Mesodermal cell (in vitro differentiated cells): ENCODE data around the gene MATN1.

Experiments used
- H3K27ac ChIP-seq: 2 replicates; pipeline ENCODE4 v1.7.0; 2013; ENCODE audit warnings: mild to moderate bottlenecking, low read depth, low read length, moderate library complexity; ENCODE audit not compliant: severe bottlenecking
- H3K36me3 ChIP-seq: 2 replicates; pipeline ENCODE4 v1.7.1; 2013; ENCODE audit warnings: mild to moderate bottlenecking, low read length, moderate library complexity; ENCODE audit not compliant: control insufficient read depth, insufficient read depth
- H3K4me1 ChIP-seq: one replicate; pipeline ENCODE4 v1.7.1; 2013; ENCODE audit warnings: mild to moderate bottlenecking, low read length; ENCODE audit not compliant: insufficient read depth, control insufficient read depth, poor library complexity, severe bottlenecking
- H3K4me3 ChIP-seq: 2 replicates; pipeline ENCODE4 v1.7.0; 2013; ENCODE audit warnings: low read length, control low read depth, mild to moderate bottlenecking; ENCODE audit not compliant: insufficient read depth, poor library complexity, severe bottlenecking; ENCODE audit errors: extremely low read depth
- H3K9me3 ChIP-seq: 2 replicates; pipeline ENCODE4 v1.7.1; 2013; ENCODE audit warnings: mild to moderate bottlenecking, low read length, moderate library complexity; ENCODE audit not compliant: control insufficient read depth
- WGBS, 2 experiments: methylation state at CpG; one replicate each; pipeline ENCODE4 v1.1.5; 2013; ENCODE audit warnings: missing lambda C conversion rate in 2 of 2; ENCODE audit not compliant: insufficient coverage in 2 of 2; 5-methylcytosine and 5-hydroxymethylcytosine counted together

MATN1 gene

GRCh38 chr1:30677471-30677870 lies 45.9 kb downstream of the MATN1 start:
- H3K9me3 ChIP-seq = peaks cover 15% of the 10 kb centered on the region
- no peaks in the 10 kb centered on the region for H3K36me3 ChIP-seq
- no peak overlapping the region for H3K4me3 ChIP-seq
- 81% methylated on average over 2 of the region's 2 CpGs; no CpG with 5 or more reads in 1 of the 2 experiments for WGBS, 2 experiments
- H3K4me1 ChIP-seq = no peaks in the 10 kb centered on the region
- no peak overlapping the region for H3K27ac ChIP-seq

GRCh38 chr1:30675761-30676160 lies 47.6 kb downstream of the MATN1 start:
- Histone ChIP-seq H3K36me3 (no peaks in the 10 kb centered on the region), H3K9me3 (peaks cover 15% of the 10 kb centered on the region), H3K27ac (no peak overlapping the region), H3K4me1 (no peaks in the 10 kb centered on the region), H3K4me3 (no peak overlapping the region)
- WGBS, 2 experiments = no CpG with 5 or more reads among the region's 2 CpGs

- no peaks in the 10 kb centered on the region for H3K4me1 ChIP-seq
- peaks cover 15% of the 10 kb centered on the region for H3K9me3 ChIP-seq
- H3K4me3 ChIP-seq = no peak overlapping the region
- 100% methylated on average over 2 of the region's 2 CpGs for WGBS, 2 experiments
- H3K27ac ChIP-seq = no peak overlapping the region
- H3K36me3 ChIP-seq = no peaks in the 10 kb centered on the region
These were observed 48.1 kb downstream of the MATN1 start for GRCh38 chr1:30675289-30675688.

GRCh38 chr1:30673395-30673794 lies 50.0 kb downstream of the MATN1 start:
- Histone ChIP-seq H3K9me3 (peaks cover 7% of the 10 kb centered on the region), H3K4me1 (no peaks in the 10 kb centered on the region), H3K4me3 (no peak overlapping the region), H3K27ac (no peak overlapping the region), H3K36me3 (no peaks in the 10 kb centered on the region)
- 86 to 100% methylated on average over 1 to 2 of the region's 3 CpGs for WGBS, 2 experiments

GRCh38 chr1:30672661-30673060 lies 50.7 kb downstream of the MATN1 start:
- WGBS, 2 experiments = 86% methylated on average over 1 of the region's 1 CpG; no CpG with 5 or more reads in 1 of the 2 experiments
- no peak overlapping the region for H3K27ac ChIP-seq
- H3K9me3 ChIP-seq = peaks cover 7% of the 10 kb centered on the region
- no peaks in the 10 kb centered on the region for H3K36me3 ChIP-seq
- H3K4me3 ChIP-seq = no peak overlapping the region
- no peaks in the 10 kb centered on the region for H3K4me1 ChIP-seq

GRCh38 chr1:30670240-30671060 lies 52.9 kb downstream of the MATN1 start:
- 77 to 84% methylated on average over 8 of the region's 9 CpGs for WGBS, 2 experiments
- no peak overlapping the region for H3K27ac ChIP-seq
- H3K4me1 ChIP-seq = no peaks in the 10 kb centered on the region
- no peaks in the 10 kb centered on the region for H3K36me3 ChIP-seq
- no peak overlapping the region for H3K4me3 ChIP-seq
- H3K9me3 ChIP-seq = peaks cover 7% of the 10 kb centered on the region

GRCh38 chr1:30668546-30669327 lies 54.6 kb downstream of the MATN1 start:
- Histone ChIP-seq H3K4me3 (no peak overlapping the region), H3K9me3 (peaks cover 6% of the 10 kb centered on the region), H3K27ac (no peak overlapping the region), H3K4me1 (no peaks in the 10 kb centered on the region), H3K36me3 (no peaks in the 10 kb centered on the region)
- WGBS, 2 experiments = 93 to 95% methylated on average over 3 to 6 of the region's 6 CpGs

GRCh38 chr1:30668024-30668423 lies 55.4 kb downstream of the MATN1 start:
- H3K4me3 ChIP-seq = no peak overlapping the region
- H3K4me1 ChIP-seq = no peaks in the 10 kb centered on the region
- no peak overlapping the region for H3K27ac ChIP-seq
- no peaks in the 10 kb centered on the region for H3K9me3 ChIP-seq
- no peaks in the 10 kb centered on the region for H3K36me3 ChIP-seq
- WGBS, 2 experiments = 40 to 80% methylated on average over 1 to 6 of the region's 7 CpGs

GRCh38 chr1:30666756-30667273 lies 56.6 kb downstream of the MATN1 start:
- Histone ChIP-seq H3K27ac (no peak overlapping the region), H3K9me3 (no peaks in the 10 kb centered on the region), H3K4me3 (no peak overlapping the region), H3K4me1 (no peaks in the 10 kb centered on the region), H3K36me3 (no peaks in the 10 kb centered on the region)
- WGBS, 2 experiments = no CpG with 5 or more reads among the region's 3 CpGs

GRCh38 chr1:30665216-30666010 lies 58.0 kb downstream of the MATN1 start:
- WGBS, 2 experiments = 82 to 91% methylated on average over 7 of the region's 7 CpGs
- no peaks in the 10 kb centered on the region for H3K36me3 ChIP-seq
- no peak overlapping the region for H3K4me3 ChIP-seq
- H3K9me3 ChIP-seq = no peaks in the 10 kb centered on the region
- no peak overlapping the region for H3K27ac ChIP-seq
- H3K4me1 ChIP-seq = no peaks in the 10 kb centered on the region
